ENCODE measurements around the gene ZMYND11. TPM values are rescaled to one million over a fixed set of nuclear protein-coding genes. Genes with fewer than 3 reads are reported as not detected.

Gene ZMYND11
- total RNA-seq, 3 donors from 2014 or later (not counting 1 experiment from before 2014, with no cell fraction given), result 50.6 to 63.9 (median 52.6) TPM

DNA sequence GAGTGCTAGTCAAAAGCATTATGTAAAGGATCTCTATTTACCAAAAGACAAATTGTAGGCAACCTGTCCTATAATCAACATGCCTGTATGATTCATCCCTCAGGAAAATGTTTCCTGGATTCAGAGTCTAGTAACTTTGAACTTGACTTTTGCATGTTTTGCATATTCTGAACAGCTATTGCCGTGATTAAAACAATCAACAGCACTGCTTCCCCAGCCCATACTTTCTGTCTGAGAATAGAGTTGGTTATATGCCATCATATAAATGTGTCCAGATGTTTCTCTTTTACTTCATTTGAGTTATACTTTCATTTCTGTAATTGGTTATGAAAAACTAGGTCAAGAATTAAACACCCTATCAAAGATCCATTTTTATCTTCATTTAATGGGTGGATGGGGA is 83.5 kb downstream of the ZMYND11 start:
- DNase-seq (no peak), ATAC-seq (no peak)
- H3K4me3 Mint-ChIP-seq, result no peak overlapping the region
- 100% methylated on average over 1 of the region's 1 CpG for WGBS (ENCODE audit: insufficient coverage)
- Histone ChIP-seq H3K9me3 (ENCODE audit: control insufficient read depth, insufficient read depth, low read length) (no peaks in the 10 kb centered on the region), H3K27ac (ENCODE audit: low read length) (no peak overlapping the region), H3K4me1 (ENCODE audit: control insufficient read depth, insufficient read depth, low read length) (no peaks in the 10 kb centered on the region), H3K36me3 (ENCODE audit: control insufficient read depth, insufficient read depth, low read length) (peaks cover 2% of the 10 kb centered on the region), H3K4me3 (ENCODE audit: low read length) (no peak overlapping the region), H3K27me3 (ENCODE audit: control insufficient read depth, insufficient read depth, low read length) (no peaks in the 10 kb centered on the region)
- no peaks in the 10 kb centered on the region for H3K27me3 Mint-ChIP-seq (ENCODE audit: low read depth in 2 of 2)
- H3K27ac Mint-ChIP-seq, result no peak overlapping the region
- intact Hi-C loops (cut with micrococcal nuclease), result no loop called here
- no peaks in the 10 kb centered on the region for H3K36me3 Mint-ChIP-seq
- peaks cover 16 to 34% of the 10 kb centered on the region in 2 donors for H3K4me1 Mint-ChIP-seq
- no peaks in the 10 kb centered on the region for H3K9me3 Mint-ChIP-seq
- no peak for TF ChIP-seq CTCF (IDR thresholded peaks at IDR 0.05)

DNA sequence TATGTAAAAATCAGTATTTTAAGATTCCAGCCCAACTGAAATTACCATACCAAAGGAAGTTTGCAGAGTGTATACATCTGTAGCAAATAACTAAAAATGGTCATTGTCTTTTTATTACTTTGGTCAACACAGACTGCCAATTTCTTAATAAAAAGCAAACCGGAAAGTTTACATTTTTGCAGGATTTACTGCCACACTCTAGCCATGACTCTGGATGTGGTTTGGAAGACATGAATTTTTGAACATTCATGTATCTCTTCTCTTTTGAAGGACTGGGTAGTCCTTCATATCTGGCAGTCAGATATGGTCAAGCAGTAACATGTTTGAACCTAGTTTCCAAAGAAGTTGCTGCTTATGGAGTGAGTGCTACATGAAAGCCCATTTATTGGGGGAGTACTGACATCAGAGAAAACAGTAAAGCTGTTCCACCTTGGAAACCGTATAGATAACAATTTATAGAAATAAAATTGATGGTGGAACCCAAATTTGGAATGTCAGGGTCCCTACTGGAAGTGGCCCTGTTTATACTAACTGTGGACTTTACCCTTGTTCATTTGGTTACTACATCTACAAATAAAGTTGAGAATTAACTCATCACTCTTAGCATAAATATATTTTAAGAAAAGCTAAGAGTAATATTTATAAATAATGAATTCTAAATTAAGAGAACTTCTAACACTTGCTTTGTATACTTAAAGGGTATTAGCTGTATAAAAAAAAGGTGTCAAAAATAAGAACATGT is 84.6 kb downstream of the ZMYND11 start:
- WGBS (ENCODE audit: insufficient coverage), result 95% methylated on average over 2 of the region's 2 CpGs
- Mint-ChIP-seq H3K4me1 (peaks cover 16 to 34% of the 10 kb centered on the region in 2 donors), H3K27me3 (ENCODE audit: low read depth in 2 of 2) (no peaks in the 10 kb centered on the region), H3K9me3 (no peaks in the 10 kb centered on the region), H3K36me3 (no peaks in the 10 kb centered on the region), H3K4me3 (no peak overlapping the region), H3K27ac (no peak overlapping the region)
- ATAC-seq (no peak), DNase-seq (no peak)
- intact Hi-C loops (cut with micrococcal nuclease), result no loop called here
- Histone ChIP-seq H3K9me3 (ENCODE audit: control insufficient read depth, insufficient read depth, low read length) (no peaks in the 10 kb centered on the region), H3K36me3 (ENCODE audit: control insufficient read depth, insufficient read depth, low read length) (peaks cover 2% of the 10 kb centered on the region), H3K27ac (ENCODE audit: low read length) (no peak overlapping the region), H3K4me3 (ENCODE audit: low read length) (no peak overlapping the region), H3K27me3 (ENCODE audit: control insufficient read depth, insufficient read depth, low read length) (no peaks in the 10 kb centered on the region), H3K4me1 (ENCODE audit: control insufficient read depth, insufficient read depth, low read length) (no peaks in the 10 kb centered on the region)
- no peak for TF ChIP-seq CTCF (IDR thresholded peaks at IDR 0.05)

DNA sequence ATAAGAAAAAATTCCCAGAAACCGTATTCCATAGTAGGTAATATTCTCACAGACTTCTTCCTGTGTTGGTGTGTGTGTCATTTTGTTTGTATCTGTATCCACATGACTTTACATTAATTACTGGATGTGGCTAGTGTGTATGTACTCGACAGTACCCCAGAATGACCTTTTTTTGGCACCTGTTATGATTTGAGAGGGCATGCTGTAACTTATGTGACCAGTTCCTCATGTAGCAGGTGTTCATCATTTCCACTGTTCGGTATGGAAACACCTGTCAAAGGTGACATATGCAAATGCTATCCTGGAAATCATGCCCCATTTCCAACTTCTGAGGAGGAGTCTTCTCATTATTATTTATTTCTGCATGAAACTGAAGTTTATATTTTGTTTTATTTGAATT is 89.3 kb downstream of the ZMYND11 start:
- DNase-seq (no peak), ATAC-seq (no peak)
- no peaks in the 10 kb centered on the region for H3K36me3 ChIP-seq (ENCODE audit: control insufficient read depth, insufficient read depth, low read length)
- H3K27ac ChIP-seq (ENCODE audit: low read length), result no peak overlapping the region
- no peaks in the 10 kb centered on the region for H3K27me3 Mint-ChIP-seq (ENCODE audit: low read depth in 2 of 2)
- no peaks in the 10 kb centered on the region for H3K4me1 ChIP-seq (ENCODE audit: control insufficient read depth, insufficient read depth, low read length)
- TF ChIP-seq CTCF (IDR thresholded peaks at IDR 0.05), result no peak
- H3K4me3 Mint-ChIP-seq, result no peak overlapping the region
- WGBS (ENCODE audit: insufficient coverage), result 35% methylated on average over 2 of the region's 3 CpGs
- no peak overlapping the region for H3K27ac Mint-ChIP-seq
- H3K4me1 Mint-ChIP-seq, result peaks cover 14 to 44% of the 10 kb centered on the region in 2 donors
- H3K9me3 Mint-ChIP-seq, result no peaks in the 10 kb centered on the region
- H3K4me3 ChIP-seq (ENCODE audit: low read length), result no peak overlapping the region
- no peaks in the 10 kb centered on the region for H3K36me3 Mint-ChIP-seq
- H3K27me3 ChIP-seq (ENCODE audit: control insufficient read depth, insufficient read depth, low read length), result no peaks in the 10 kb centered on the region
- H3K9me3 ChIP-seq (ENCODE audit: control insufficient read depth, insufficient read depth, low read length), result no peaks in the 10 kb centered on the region
- intact Hi-C loops (cut with micrococcal nuclease), result no loop called here

DNA sequence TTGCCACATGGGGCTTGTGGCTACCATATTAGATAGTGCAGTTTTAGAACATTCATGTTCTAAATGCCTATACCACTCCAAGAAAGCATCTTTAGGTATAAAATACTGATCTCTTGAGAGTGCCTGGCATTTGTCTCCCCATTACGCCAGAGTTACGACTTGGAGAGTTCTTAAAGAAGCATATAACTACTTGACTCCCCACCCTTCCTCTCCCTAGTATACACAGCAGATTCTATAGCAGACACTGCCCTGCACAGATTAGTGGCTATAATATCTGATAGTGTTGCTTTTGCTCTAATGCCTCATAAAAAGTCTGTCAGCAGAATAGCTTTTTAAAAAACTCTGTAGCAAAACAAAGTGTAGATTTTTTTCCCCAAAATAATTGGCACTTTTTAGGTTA is 90.8 kb downstream of the ZMYND11 start:
- H3K27ac Mint-ChIP-seq, result no peak overlapping the region
- no peak overlapping the region for H3K4me3 Mint-ChIP-seq
- intact Hi-C loops (cut with micrococcal nuclease), result no loop called here
- no peaks in the 10 kb centered on the region for H3K36me3 ChIP-seq (ENCODE audit: control insufficient read depth, insufficient read depth, low read length)
- H3K27ac ChIP-seq (ENCODE audit: low read length), result no peak overlapping the region
- H3K9me3 ChIP-seq (ENCODE audit: control insufficient read depth, insufficient read depth, low read length), result no peaks in the 10 kb centered on the region
- no peaks in the 10 kb centered on the region for H3K27me3 ChIP-seq (ENCODE audit: control insufficient read depth, insufficient read depth, low read length)
- DNase-seq (no peak), ATAC-seq (no peak)
- H3K4me1 ChIP-seq (ENCODE audit: control insufficient read depth, insufficient read depth, low read length), result no peaks in the 10 kb centered on the region
- H3K9me3 Mint-ChIP-seq, result no peaks in the 10 kb centered on the region
- WGBS (ENCODE audit: insufficient coverage), result 100% methylated on average over 2 of the region's 2 CpGs
- TF ChIP-seq CTCF (IDR thresholded peaks at IDR 0.05), result no peak
- H3K4me3 ChIP-seq (ENCODE audit: low read length), result no peak overlapping the region
- H3K4me1 Mint-ChIP-seq, result peaks cover 10 to 32% of the 10 kb centered on the region in 2 donors
- no peaks in the 10 kb centered on the region for H3K27me3 Mint-ChIP-seq (ENCODE audit: low read depth in 2 of 2)
- no peaks in the 10 kb centered on the region for H3K36me3 Mint-ChIP-seq
